Measurements from ENCODE around the gene FAM161B.
"Not testable (repeated sequence)": the region's sequence is repeated elsewhere in the genome, so short reads cannot be mapped to it uniquely, and the experiment has no call there.

The FAM161B gene

DNA sequence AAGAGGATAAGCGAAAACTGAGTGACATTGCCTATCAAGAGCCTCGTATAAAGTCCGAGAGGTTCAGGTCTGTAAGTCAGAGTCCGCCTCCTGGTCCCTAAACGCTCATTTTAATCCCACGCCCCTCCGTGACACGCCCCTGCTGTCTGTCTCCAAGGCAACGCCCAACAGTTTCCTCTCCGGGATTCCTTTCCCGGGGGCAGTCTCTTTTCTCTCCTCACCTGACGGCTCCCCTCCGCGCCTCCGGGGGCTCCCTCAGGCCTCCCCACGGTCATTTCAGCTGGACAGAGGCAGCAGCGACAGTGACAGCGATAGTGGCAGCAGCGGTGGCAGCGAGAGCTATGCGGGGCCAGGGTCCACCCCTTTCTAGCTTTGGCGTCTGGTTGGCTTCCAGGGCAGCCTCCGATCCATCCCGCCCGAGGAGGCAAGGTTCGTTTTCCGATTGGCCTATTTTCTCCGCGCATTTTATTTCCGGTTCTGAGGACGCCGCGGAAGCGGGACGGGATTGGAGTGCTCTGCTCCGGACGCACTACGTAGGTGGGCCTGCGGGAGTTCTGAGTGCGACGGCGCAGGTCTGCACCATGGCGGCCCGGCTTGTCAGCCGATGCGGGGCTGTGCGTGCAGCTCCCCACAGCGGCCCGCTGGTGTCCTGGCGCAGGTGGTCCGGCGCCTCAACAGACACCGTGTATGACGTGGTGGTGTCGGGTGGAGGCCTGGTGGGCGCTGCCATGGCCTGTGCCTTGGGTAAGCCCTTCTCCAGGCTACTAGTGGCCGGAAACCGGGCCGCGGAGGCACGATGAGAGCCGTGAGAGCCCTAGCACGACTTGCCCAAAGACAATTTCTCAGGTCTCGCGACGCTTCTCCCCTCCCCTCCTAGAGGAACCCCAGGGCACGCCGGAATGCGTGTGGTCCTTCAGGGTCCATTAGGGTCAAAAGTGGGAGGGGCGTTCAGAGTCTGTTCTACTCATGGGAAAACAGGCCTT, at the start of gene FAM161B, which contains the start of gene COQ6:
FAM161B (minus strand) TSS at position 343 of the 983 bp plus-strand sequence; CDS start at position 275, 68 bp downstream.
COQ6 (plus strand) TSS at position 551 of the 983 bp plus-strand sequence; CDS start at position 582, 31 bp downstream.
- DNase-seq (ENCODE audit: low read depth in 1 of 2, low spot score in 1 of 2) = peak; percentile 81 to 90

DNA sequence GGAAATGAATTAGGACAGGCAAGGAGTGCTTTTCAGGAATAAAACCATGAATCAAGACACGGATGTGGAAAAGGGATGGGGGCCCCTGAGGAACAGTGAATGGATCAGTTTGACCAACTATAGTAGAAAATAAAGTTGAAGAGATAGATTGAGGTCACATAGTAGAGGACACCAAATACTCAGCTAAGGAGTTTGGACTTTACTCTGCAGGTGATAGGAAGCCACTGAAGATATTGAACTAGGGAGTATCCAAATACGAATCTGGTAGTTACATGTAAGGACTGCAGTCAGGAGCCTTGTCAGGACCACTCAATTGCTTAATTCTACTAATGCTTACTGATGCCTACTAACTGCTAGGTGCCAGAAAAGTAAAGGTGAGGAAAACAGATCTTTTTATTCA, 48.8 kb upstream of the FAM161B start:
- DNase-seq (ENCODE audit: low read depth in 1 of 2, low spot score in 1 of 2) = no peak

GRCh38 chr14:73997944-73998447, 48.1 kb upstream of the FAM161B start:
- no peak for DNase-seq (ENCODE audit: low read depth in 1 of 2, low spot score in 1 of 2)

- DNase-seq (ENCODE audit: low read depth in 1 of 2, low spot score in 1 of 2) = no peak
Observed at GRCh38 chr14:73997108-73997943, 47.4 kb upstream of the FAM161B start.

DNA sequence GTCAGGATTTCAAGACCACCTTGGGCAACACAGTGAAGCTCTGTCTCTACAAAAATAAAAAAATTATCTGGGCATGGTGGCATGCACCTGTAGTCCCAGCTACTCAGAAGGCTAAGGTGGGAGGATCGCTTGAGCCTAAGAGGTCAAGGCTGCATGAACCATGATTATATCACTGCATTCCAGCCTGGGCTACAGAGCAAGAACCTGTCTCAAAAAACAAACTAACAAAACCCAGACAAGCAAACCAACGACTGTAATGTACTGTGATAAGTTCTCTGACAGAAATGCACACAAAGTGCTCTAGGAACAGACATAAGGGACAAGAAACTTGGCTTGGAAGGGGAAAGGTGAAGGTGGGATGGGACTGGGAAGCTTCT, 46.8 kb upstream of the FAM161B start:
- no peak for DNase-seq (ENCODE audit: low read depth in 1 of 2, low spot score in 1 of 2)

DNA sequence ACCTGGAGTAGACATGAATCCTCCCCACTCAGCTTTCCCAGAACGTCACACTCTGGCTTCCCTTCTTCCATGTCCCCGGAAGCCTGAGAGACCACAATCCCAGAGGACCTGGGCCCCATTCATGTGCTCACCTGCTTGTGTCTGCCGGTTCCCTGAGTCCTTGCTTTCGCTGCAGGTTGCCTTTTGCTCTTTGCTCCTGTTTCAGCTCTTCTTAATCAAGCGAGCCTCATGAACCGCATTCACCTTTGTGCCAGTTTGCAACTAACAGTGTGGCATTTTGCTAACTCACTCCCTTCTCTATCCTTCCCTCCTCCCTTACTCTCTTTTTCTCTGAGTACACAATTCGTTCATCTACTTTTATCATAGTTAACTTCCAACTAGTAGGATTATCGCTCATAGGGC, 46.1 kb upstream of the FAM161B start:
- no peak for DNase-seq (ENCODE audit: low read depth in 1 of 2, low spot score in 1 of 2)

GRCh38 chr14:73994926-73995325, 45.0 kb upstream of the FAM161B start:
- DNase-seq (ENCODE audit: low read depth in 1 of 2, low spot score in 1 of 2) = not testable (repeated sequence)

DNA sequence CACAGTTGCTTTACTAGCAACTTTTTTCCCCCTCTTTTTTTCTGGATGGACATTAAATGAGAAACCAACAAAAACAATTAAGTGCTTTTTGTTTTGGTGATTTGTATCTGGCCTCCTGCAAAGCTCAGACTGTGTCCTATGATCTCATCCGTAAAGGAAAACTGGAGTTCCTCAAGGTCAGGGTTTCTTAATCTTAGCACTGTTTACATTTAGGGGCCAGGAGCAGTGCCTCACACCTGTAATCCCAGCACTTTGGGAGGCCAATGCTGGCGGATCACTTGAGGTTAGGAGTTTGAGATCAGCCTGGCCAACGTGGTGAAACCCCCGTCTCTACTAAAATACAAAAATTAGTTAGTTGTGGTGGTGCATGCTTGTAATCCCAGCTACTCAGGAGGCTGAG, 41.2 kb upstream of the FAM161B start:
- no peak for DNase-seq (ENCODE audit: low read depth in 1 of 2, low spot score in 1 of 2)

DNA sequence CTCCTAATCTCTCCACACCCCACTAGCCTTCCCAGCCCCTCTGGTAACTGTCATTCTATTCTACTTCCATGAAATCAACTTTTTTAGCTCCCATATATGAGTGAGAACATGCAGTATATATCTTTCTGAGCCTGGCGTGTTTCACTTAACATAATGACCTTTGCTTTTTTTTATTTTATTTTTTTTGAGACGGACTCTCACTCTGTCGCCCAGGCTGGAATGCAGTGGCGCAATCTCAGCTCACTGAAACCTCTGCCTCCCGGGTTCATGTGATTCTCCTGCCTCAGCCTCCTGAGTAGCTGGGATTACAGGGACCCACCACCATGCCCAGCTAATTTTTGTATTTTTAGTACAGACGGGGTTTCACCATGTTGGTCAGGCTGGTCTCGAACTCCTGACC, 38.8 kb upstream of the FAM161B start:
- DNase-seq (ENCODE audit: low read depth in 1 of 2, low spot score in 1 of 2) = not testable (repeated sequence)

GRCh38 chr14:73988065-73988464, 38.2 kb upstream of the FAM161B start:
- DNase-seq (ENCODE audit: low read depth in 1 of 2, low spot score in 1 of 2) = no peak

DNA sequence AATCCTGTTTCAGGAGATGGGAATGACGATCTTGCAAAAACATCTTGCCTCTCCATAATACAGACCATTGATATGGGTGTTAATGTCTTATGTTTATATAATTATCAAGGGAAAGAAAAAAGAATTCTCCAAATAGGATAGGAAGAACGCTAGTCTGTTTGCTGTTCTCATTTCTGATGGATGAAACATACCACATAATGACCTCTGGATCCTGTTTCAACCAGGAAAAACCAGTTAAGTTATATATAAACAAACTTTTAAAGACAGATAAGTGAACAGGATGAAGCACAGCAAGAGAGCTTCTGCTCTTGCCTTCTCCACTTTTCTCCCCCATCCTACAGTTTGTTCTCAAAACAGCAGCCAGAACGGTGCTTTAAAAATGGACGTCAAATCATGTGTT, 28.0 kb upstream of the FAM161B start:
- no peak for DNase-seq (ENCODE audit: low read depth in 1 of 2, low spot score in 1 of 2)

DNA sequence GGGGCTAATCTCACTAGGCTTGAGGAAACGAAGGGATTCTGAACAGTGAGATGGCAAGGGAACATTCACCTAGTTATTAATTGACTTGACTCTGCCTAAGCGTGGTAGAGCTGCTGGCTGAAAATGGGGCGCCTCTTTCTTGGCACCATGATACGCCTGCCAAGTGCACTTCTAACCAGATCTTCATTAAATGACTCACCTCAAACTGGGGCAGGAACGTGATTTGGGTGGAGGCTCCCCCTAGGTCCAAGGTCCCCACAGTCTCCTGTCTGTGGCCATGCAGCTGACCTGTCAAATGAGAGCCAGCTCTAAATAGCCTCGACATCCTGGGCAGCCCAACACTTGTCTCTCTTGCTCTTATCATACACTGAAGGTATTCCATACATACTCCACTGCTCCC, 26.2 kb upstream of the FAM161B start:
- no peak for DNase-seq (ENCODE audit: low read depth in 1 of 2, low spot score in 1 of 2)

DNA sequence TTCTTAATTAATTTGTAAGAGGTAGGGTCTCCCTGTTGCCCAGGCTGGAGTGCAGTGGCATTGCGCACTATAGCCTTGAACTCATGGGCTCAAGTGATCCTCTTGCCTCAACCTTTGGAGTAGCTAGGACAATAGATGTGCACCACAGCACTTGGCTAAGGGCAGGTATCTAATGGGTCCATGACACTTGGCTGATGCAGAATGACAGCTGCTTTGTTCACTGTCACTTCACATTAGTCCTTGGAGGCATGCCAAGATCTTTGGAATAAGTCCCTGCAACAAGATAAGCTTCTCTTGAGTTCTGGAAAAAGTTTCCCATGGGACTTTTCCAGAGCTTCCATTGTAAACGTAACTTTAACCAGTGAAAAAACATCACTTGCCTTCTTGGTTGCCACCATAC, 23.6 kb upstream of the FAM161B start:
- DNase-seq (ENCODE audit: low read depth in 1 of 2, low spot score in 1 of 2) = no peak

GRCh38 chr14:73968885-73969284, 19.0 kb upstream of the FAM161B start:
- DNase-seq (ENCODE audit: low read depth in 1 of 2, low spot score in 1 of 2) = no peak

- DNase-seq (ENCODE audit: low read depth in 1 of 2, low spot score in 1 of 2) = no peak
Observed at GRCh38 chr14:73965216-73965615, 15.3 kb upstream of the FAM161B start.

DNA sequence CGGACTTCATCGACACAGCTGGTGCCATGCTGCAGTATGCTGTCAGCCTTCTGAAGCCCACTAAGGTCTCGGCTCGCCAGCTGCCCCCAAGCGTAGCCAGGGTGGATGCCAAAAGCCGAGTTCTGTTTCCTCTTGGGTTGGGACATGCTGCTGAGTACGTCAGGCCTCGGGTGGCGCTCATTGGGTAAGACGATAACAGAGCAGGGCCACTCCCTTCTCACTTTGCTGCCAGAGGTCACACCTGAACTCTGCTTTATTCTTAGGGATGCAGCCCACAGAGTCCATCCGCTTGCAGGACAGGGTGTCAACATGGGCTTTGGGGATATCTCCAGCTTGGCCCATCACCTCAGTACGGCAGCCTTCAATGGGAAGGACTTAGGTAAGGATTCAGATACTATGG, 11.3 kb upstream of the FAM161B start:
- no peak for DNase-seq (ENCODE audit: low read depth in 1 of 2, low spot score in 1 of 2)

- DNase-seq (ENCODE audit: low read depth in 1 of 2, low spot score in 1 of 2) = no peak
Observed at GRCh38 chr14:73958591-73958990, 8.7 kb upstream of the FAM161B start.

GRCh38 chr14:73955674-73956073, 5.8 kb upstream of the FAM161B start:
- DNase-seq (ENCODE audit: low read depth in 1 of 2, low spot score in 1 of 2) = no peak

DNA sequence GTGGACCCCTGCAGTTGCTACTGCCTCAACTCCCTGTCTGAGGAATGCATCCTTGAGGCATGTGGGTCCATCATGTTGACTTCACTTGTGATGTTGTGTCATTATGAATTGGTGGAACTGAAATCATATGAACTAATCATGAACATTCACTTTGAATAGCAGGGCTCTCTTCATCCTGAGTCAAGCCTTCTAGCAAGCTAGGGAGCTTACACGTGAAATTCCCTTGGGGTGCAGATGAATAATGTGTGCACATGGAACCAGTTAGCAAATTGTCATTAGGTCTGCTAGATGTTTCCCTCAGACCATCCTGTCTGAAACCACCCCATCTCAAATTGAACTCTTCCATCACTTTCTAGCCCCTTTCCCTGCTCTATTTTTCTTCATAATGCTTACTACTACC, 3.8 kb upstream of the FAM161B start:
- no peak for DNase-seq (ENCODE audit: low read depth in 1 of 2, low spot score in 1 of 2)

GRCh38 chr14:73945159-73945670, 4.7 kb downstream of the FAM161B start:
- no peak for DNase-seq (ENCODE audit: low read depth in 1 of 2, low spot score in 1 of 2)

- DNase-seq (ENCODE audit: low read depth in 1 of 2, low spot score in 1 of 2) = no peak
Observed at GRCh38 chr14:73944432-73945158, 5.3 kb downstream of the FAM161B start.

Data from activated CD4-positive, alpha-beta T cell treated with anti-CD3 and anti-CD28 coated beads, Interleukin-2, amount 50 U/mL, for 24 hours (primary cell).